HCT116 (cell line): ENCODE measurements around the gene CSF1R. TPM values are rescaled to one million over a fixed set of nuclear protein-coding genes. Genes with fewer than 3 reads are reported as not detected.

Source experiments
- ATAC-seq: fragments of 200-7000 bp; cut with Tn5 transposase; 2 replicates; pipeline ENCODE4 v1.9.1; 2020; ENCODE audit warnings: mild to moderate bottlenecking, moderate library complexity
- BruUV-seq: library from RNA; stranded (reverse); fragments of 400-500 nt; replicated peaks from 2 replicates; lab custom pipeline; 2021; lab: Mats Ljungman, UMichigan
- CTCF ChIA-PET: fragments of 300-600 bp; sonication (Branson Sonifier 250); formaldehyde crosslinking; loops from one replicate; lab custom pipeline; 2021; ENCODE audit warnings: antibody characterized with exemption; lab: Charles Lee
- POLR2A ChIA-PET: fragments of 300-600, 350-600 bp; sonication (Branson Sonifier 250); formaldehyde crosslinking; loops from one replicate; lab custom pipeline; 2021; ENCODE audit warnings: antibody characterized with exemption; lab: Charles Lee
- RAD21 ChIA-PET, 2 experiments: fragments of 300-600 bp; sonication (Branson Sonifier 250); formaldehyde crosslinking; loops; one replicate each; lab custom pipeline; 2023; ENCODE audit warnings: low total read pairs in 2 of 2; ENCODE audit not compliant: uncharacterized antibody in 2 of 2, unreplicated experiment in 2 of 2, low non-redundant PET in 1 of 2; lab: Charles Lee
- DNase-seq: peaks from one replicate; pipeline ENCODE4 v3.0.0-alpha.2; 2010; ENCODE audit warnings: low read depth, low spot score
- H2AFZ ChIP-seq: fragments of 200-600 bp; shearing (Covaris generic), sonication (generic); 2 replicates; pipeline ENCODE4 v1.6.1; 2017; ENCODE audit warnings: low read depth, mixed run types, mixed read lengths, antibody characterized with exemption, low read length; ENCODE audit not compliant: poor library complexity, severe bottlenecking
- H3K27ac ChIP-seq: 2 replicates; pipeline ENCODE4 v1.5.1; 2012; ENCODE audit warnings: low read depth, low read length
- H3K27me3 ChIP-seq: fragments of 200-600 bp; sonication (generic); 2 replicates; pipeline ENCODE4 v1.6.1; 2016; ENCODE audit warnings: mixed run types, low read length, mixed read lengths; ENCODE audit not compliant: insufficient read depth
- H3K36me3 ChIP-seq, 2 experiments: fragments of 200-500 bp in 1 of 2; fragments of 200-600 bp in 1 of 2; sonication (Bioruptor generic) in 1 of 2; sonication (generic) in 1 of 2; 2 replicates each; pipeline versions ENCODE4 v1.5.1 to v1.6.1; 2014 to 2016; ENCODE audit warnings: low read length in 2 of 2, inconsistent platforms in 1 of 2, mixed read lengths in 1 of 2, mixed run types in 1 of 2; ENCODE audit not compliant: insufficient read depth in 2 of 2, control insufficient read depth in 1 of 2
- H3K4me1 ChIP-seq, 2 experiments: fragments of 200-600 bp in 1 of 2; sonication (generic) in 1 of 2; 2 replicates each; pipeline versions ENCODE4 v1.5.1 to v1.6.1; 2012 to 2017; ENCODE audit warnings: low read length in 2 of 2, inconsistent platforms in 1 of 2, mild to moderate bottlenecking in 1 of 2, mixed read lengths in 1 of 2, mixed run types in 1 of 2, moderate library complexity in 1 of 2; ENCODE audit not compliant: insufficient read depth in 2 of 2, control insufficient read depth in 1 of 2
- H3K4me2 ChIP-seq: fragments of 200-600 bp; sonication (generic); 2 replicates; pipeline ENCODE4 v1.6.1; 2017; ENCODE audit warnings: mixed run types, low read length, mixed read lengths
- H3K4me3 ChIP-seq, 2 experiments: fragments of 200-600 bp in 1 of 2; sonication (generic) in 1 of 2; replicated peaks in 1 of 2; 2 replicates each; pipeline ENCODE4 v1.5.1; 2011 to 2016; ENCODE audit warnings: low read length in 2 of 2, control low read depth in 1 of 2, low read depth in 1 of 2, mild to moderate bottlenecking in 1 of 2, mixed read lengths in 1 of 2, mixed run types in 1 of 2
- H3K79me2 ChIP-seq: fragments of 200-600 bp; sonication (generic); 2 replicates; pipeline ENCODE4 v1.6.1; 2017; ENCODE audit warnings: mild to moderate bottlenecking, mixed run types, low read length, moderate library complexity, mixed read lengths; ENCODE audit not compliant: insufficient read depth
- H3K9ac ChIP-seq: fragments of 200-600 bp; sonication (generic); 2 replicates; pipeline ENCODE4 v1.6.1; 2016; ENCODE audit warnings: low read length, mixed read lengths
- H3K9me2 ChIP-seq: fragments of 200-600 bp; sonication (generic), shearing (Covaris generic); 2 replicates; pipeline ENCODE4 v1.6.1; 2017; ENCODE audit warnings: mixed run types, mild to moderate bottlenecking, moderate library complexity; ENCODE audit not compliant: insufficient read depth
- H3K9me3 ChIP-seq, 2 experiments: fragments of 200-500 bp in 1 of 2; fragments of 200-600 bp in 1 of 2; sonication (Bioruptor generic) in 1 of 2; sonication (generic) in 1 of 2; 2 replicates each; pipeline ENCODE4 v1.6.1; 2014 to 2017; ENCODE audit warnings: low read length in 2 of 2, mixed read lengths in 2 of 2, inconsistent platforms in 1 of 2, low read depth in 1 of 2, mild to moderate bottlenecking in 1 of 2, mixed run types in 1 of 2, moderate library complexity in 1 of 2; ENCODE audit not compliant: control insufficient read depth in 1 of 2, insufficient read depth in 1 of 2
- H4K20me1 ChIP-seq: fragments of 200-600 bp; sonication (generic), shearing (Covaris generic); 2 replicates; pipeline ENCODE4 v1.6.1; 2017; ENCODE audit warnings: mixed run types, mild to moderate bottlenecking, moderate library complexity; ENCODE audit not compliant: insufficient read depth
- EGR1 ChIP-seq: IDR thresholded peaks from 2 replicates; pipeline ENCODE4 v1.6.1; 2012; ENCODE audit warnings: low read depth
- JUND ChIP-seq: IDR thresholded peaks from 2 replicates; pipeline ENCODE4 v1.6.1; 2012
- RAD21 ChIP-seq: IDR thresholded peaks from 2 replicates; pipeline ENCODE4 v1.6.1; 2012; ENCODE audit warnings: low read depth, mild to moderate bottlenecking
- intact Hi-C: fragments of 100-400 bp; cut with micrococcal nuclease; formaldehyde crosslinking; loops from 2 replicates; pipeline ENCODE4 v1.10.0; 2022
- total RNA-seq: library from RNA; stranded (reverse); gene quantifications from one replicate; pipeline ENCODE4 v1.2.1, GENCODE V29; 2021; ENCODE audit not compliant: unreplicated experiment
- TF ChIP-seq, protein P1 (sequence below): IDR thresholded peaks from 2 replicates; pipeline ENCODE4 v1.6.1; 2012; ENCODE audit warnings: low read depth
- TF ChIP-seq, protein P2 (sequence below): IDR thresholded peaks from 2 replicates; pipeline ENCODE4 v1.6.1; 2011; ENCODE audit warnings: mild to moderate bottlenecking, low read length, moderate library complexity; ENCODE audit not compliant: insufficient replicate concordance; ENCODE audit errors: extremely low read depth

CSF1R gene
- total RNA-seq, 1 experiment from 2014 or later: 0.17 TPM

DNA sequence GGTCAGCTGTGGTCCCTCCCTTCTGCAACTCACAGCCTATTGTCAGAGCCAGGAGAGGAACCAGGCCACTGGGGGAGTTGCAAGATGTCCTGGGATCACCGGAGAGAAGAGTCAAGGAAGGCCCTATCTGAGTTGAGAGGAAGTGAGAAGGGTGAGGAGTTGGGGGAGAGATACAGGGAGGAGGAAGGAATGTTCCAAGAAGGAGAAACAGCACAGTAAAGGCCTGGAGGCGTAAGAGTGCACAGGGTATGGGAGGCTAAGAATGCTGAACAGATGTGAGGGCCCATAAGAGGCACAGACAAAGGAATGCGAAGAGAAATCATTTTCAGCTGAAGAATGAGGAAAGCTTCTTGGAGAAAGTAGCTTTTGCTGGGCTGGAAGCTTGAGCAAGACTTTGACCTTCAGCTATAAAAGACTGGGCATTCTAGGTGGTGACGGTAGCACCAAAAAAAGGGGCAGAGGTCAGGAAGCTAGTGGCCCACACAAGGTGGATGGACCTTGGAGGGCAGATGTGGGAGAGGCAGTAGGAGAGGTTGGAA lies 21.6 kb upstream of the CSF1R start:
- Histone ChIP-seq H3K36me3 (no peaks in the 10 kb centered on the region), H3K4me1 (peaks cover 0 to 16% of the 10 kb centered on the region in 2 experiments; a peak in 2 of 4 replicates), H3K79me2 (no peaks in the 10 kb centered on the region), H3K9me2 (no peaks in the 10 kb centered on the region), H2AFZ (no peak overlapping the region), H3K27ac (no peak overlapping the region), H3K9ac (no peak overlapping the region), H4K20me1 (no peaks in the 10 kb centered on the region), H3K4me3 (no peak overlapping the region), H3K27me3 (no peaks in the 10 kb centered on the region), H3K9me3 (no peaks in the 10 kb centered on the region), H3K4me2 (no peak overlapping the region)
- RAD21 ChIA-PET: no interaction called here
- no peak for ATAC-seq
- no TSS peak for BruUV-seq
- TF ChIP-seq RAD21 (no peak), EGR1 (no peak)
- intact Hi-C loops: no loop called here
- POLR2A ChIA-PET: no interaction called here
- CTCF ChIA-PET: interaction anchor here (0.9 kb wide), 1 partner anchor 11 kb away, joined by 3 read pairs; no protein-coding TSS in a partner anchor
- DNase-seq: no peak

DNA sequence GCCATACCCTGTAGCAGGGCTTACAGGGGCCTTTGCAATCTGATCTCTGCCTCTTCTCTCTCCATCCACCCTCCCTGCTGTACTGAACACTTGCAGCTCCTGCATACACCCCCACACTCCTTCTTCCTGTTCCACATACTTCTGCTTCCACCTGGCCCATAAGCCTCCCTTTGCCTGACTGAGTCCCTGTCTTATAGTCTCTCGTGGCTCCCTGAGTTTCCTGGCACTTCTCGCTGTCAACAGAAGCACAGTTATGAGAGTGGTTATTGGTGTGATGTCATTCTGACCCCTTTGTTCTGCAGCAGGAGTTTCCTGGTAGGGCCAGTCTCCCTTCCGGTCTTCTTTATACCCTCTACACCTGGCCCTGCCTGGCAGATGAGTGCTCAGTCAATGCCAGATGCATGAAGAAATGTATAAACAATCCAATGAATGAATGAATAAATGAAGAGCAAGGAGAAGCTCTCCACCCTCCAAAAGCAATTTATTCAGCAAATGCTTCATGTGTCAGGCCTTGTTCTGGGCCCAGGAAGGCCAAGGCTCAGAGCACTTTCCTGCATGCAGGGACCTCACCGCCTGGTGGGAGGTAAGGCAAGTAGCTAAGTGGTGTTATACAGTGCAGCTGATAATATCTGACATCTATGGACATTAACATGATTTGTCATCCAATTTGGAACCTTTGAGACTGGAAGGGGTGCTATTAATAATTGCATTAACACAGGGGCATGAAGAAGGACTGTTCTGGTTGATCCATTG lies 20.5 kb upstream of the CSF1R start:
- ATAC-seq (no peak), DNase-seq (no peak)
- H4K20me1 ChIP-seq: no peaks in the 10 kb centered on the region
- no peaks in the 10 kb centered on the region for H3K79me2 ChIP-seq
- intact Hi-C loops: no loop called here
- no peaks in the 10 kb centered on the region for H3K9me3 ChIP-seq
- no peaks in the 10 kb centered on the region for H3K9me2 ChIP-seq
- H3K4me3 ChIP-seq: no peak overlapping the region
- H3K4me1 ChIP-seq: peaks cover 0 to 7% of the 10 kb centered on the region in 2 experiments; a peak in 2 of 4 replicates
- no TSS peak for BruUV-seq
- TF ChIP-seq JUND (no peak), EGR1 (no peak)
- TF ChIP-seq, protein P1, sequence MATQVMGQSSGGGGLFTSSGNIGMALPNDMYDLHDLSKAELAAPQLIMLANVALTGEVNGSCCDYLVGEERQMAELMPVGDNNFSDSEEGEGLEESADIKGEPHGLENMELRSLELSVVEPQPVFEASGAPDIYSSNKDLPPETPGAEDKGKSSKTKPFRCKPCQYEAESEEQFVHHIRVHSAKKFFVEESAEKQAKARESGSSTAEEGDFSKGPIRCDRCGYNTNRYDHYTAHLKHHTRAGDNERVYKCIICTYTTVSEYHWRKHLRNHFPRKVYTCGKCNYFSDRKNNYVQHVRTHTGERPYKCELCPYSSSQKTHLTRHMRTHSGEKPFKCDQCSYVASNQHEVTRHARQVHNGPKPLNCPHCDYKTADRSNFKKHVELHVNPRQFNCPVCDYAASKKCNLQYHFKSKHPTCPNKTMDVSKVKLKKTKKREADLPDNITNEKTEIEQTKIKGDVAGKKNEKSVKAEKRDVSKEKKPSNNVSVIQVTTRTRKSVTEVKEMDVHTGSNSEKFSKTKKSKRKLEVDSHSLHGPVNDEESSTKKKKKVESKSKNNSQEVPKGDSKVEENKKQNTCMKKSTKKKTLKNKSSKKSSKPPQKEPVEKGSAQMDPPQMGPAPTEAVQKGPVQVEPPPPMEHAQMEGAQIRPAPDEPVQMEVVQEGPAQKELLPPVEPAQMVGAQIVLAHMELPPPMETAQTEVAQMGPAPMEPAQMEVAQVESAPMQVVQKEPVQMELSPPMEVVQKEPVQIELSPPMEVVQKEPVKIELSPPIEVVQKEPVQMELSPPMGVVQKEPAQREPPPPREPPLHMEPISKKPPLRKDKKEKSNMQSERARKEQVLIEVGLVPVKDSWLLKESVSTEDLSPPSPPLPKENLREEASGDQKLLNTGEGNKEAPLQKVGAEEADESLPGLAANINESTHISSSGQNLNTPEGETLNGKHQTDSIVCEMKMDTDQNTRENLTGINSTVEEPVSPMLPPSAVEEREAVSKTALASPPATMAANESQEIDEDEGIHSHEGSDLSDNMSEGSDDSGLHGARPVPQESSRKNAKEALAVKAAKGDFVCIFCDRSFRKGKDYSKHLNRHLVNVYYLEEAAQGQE: no peak
- TF ChIP-seq, protein P2, sequence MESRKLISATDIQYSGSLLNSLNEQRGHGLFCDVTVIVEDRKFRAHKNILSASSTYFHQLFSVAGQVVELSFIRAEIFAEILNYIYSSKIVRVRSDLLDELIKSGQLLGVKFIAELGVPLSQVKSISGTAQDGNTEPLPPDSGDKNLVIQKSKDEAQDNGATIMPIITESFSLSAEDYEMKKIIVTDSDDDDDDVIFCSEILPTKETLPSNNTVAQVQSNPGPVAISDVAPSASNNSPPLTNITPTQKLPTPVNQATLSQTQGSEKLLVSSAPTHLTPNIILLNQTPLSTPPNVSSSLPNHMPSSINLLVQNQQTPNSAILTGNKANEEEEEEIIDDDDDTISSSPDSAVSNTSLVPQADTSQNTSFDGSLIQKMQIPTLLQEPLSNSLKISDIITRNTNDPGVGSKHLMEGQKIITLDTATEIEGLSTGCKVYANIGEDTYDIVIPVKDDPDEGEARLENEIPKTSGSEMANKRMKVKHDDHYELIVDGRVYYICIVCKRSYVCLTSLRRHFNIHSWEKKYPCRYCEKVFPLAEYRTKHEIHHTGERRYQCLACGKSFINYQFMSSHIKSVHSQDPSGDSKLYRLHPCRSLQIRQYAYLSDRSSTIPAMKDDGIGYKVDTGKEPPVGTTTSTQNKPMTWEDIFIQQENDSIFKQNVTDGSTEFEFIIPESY: no peak
- CTCF ChIA-PET: no interaction called here
- H3K4me2 ChIP-seq: no peak overlapping the region
- no peak overlapping the region for H2AFZ ChIP-seq
- no peaks in the 10 kb centered on the region for H3K27me3 ChIP-seq
- POLR2A ChIA-PET: no interaction called here
- RAD21 ChIA-PET: no interaction called here
- H3K9ac ChIP-seq: no peak overlapping the region
- H3K36me3 ChIP-seq: no peaks in the 10 kb centered on the region
- H3K27ac ChIP-seq: no peak overlapping the region
